MCF 10A (cell line): ENCODE data around the gene OPCML. TPM values are rescaled to one million over a fixed set of nuclear protein-coding genes. Genes with fewer than 3 reads are reported as not detected.

Experiments used
- BruUV-seq: library from RNA; stranded (reverse); fragments of 400-500 nt; replicated peaks from 2 replicates; lab custom pipeline; 2021; lab: Mats Ljungman, UMichigan
- CTCF ChIA-PET: fragments of 300-600 bp; sonication (Branson Sonifier 250); formaldehyde crosslinking; extraction: SDS; loops from one replicate; lab custom pipeline; 2021; ENCODE audit warnings: antibody characterized with exemption, inconsistent platforms; lab: Yijun Ruan, JAX
- POLR2A ChIA-PET: fragments of 300-600, 350-650 bp; sonication (Branson Sonifier 250); formaldehyde crosslinking; extraction: SDS; loops from one replicate; lab custom pipeline; 2020; ENCODE audit warnings: antibody characterized with exemption, inconsistent platforms; lab: Yijun Ruan, JAX
- DNase-seq: peaks from one replicate; pipeline ENCODE4 v3.0.0-alpha.2; 2018; ENCODE audit not compliant: unreplicated experiment
- H3K27ac Mint-ChIP-seq: one replicate; pipeline ENCODE4 v1.8.0; 2022; ENCODE audit warnings: mild to moderate bottlenecking, low read depth, mixed read lengths; ENCODE audit not compliant: unreplicated experiment
- H3K27me3 Mint-ChIP-seq: one replicate; pipeline ENCODE4 v1.8.0; 2022; ENCODE audit warnings: mixed read lengths; ENCODE audit not compliant: insufficient read depth, unreplicated experiment
- H3K36me3 Mint-ChIP-seq: one replicate; pipeline ENCODE4 v1.8.0; 2022; ENCODE audit warnings: mild to moderate bottlenecking, moderate library complexity, mixed read lengths; ENCODE audit not compliant: insufficient read depth, unreplicated experiment
- H3K4me1 Mint-ChIP-seq: one replicate; pipeline ENCODE4 v1.8.0; 2022; ENCODE audit warnings: mixed read lengths; ENCODE audit not compliant: insufficient read depth, unreplicated experiment
- H3K4me3 Mint-ChIP-seq: one replicate; pipeline ENCODE4 v1.8.0; 2022; ENCODE audit warnings: mild to moderate bottlenecking, moderate library complexity, mixed read lengths; ENCODE audit not compliant: unreplicated experiment
- H3K9me3 Mint-ChIP-seq: one replicate; pipeline ENCODE4 v1.8.0; 2022; ENCODE audit warnings: mixed read lengths; ENCODE audit not compliant: unreplicated experiment
- CTCF ChIP-seq: fragments of 200-600 bp; IDR thresholded peaks from one replicate; pipeline ENCODE4 v1.8.0; 2022; ENCODE audit warnings: antibody characterized with exemption, mild to moderate bottlenecking; ENCODE audit not compliant: unreplicated experiment
- intact Hi-C: fragments of 100-400 bp; cut with micrococcal nuclease; formaldehyde crosslinking; loops from 2 replicates; pipeline ENCODE4 v1.14.1; 2022
- total RNA-seq: library from RNA; stranded (reverse); gene quantifications from 2 replicates; pipeline ENCODE4 v1.2.3, GENCODE V29; 2022

The OPCML gene
- total RNA-seq, 1 experiment from 2014 or later: not detected

- H3K36me3 Mint-ChIP-seq: no peaks in the 10 kb centered on the region
- peaks cover 32% of the 10 kb centered on the region for H3K9me3 Mint-ChIP-seq
- intact Hi-C loops: no loop called here
- DNase-seq: no peak
- POLR2A ChIA-PET: no interaction called here
- BruUV-seq: no TSS peak
- H3K4me1 Mint-ChIP-seq: no peaks in the 10 kb centered on the region
- no peak overlapping the region for H3K27ac Mint-ChIP-seq
- no peak overlapping the region for H3K4me3 Mint-ChIP-seq
- CTCF ChIA-PET: no interaction called here
- H3K27me3 Mint-ChIP-seq: no peaks in the 10 kb centered on the region
- TF ChIP-seq CTCF: no peak
Measured at GRCh38 chr11:133479209-133479608, 53.1 kb downstream of the OPCML start.

- intact Hi-C loops: no loop called here
- Mint-ChIP-seq H3K27ac (no peak overlapping the region), H3K4me3 (no peak overlapping the region), H3K27me3 (no peaks in the 10 kb centered on the region), H3K4me1 (no peaks in the 10 kb centered on the region), H3K36me3 (no peaks in the 10 kb centered on the region), H3K9me3 (peaks cover 17% of the 10 kb centered on the region)
- TF ChIP-seq CTCF: no peak
- no peak for DNase-seq
- ChIA-PET POLR2A (no interaction called here), CTCF (interaction anchor here (0.8 kb wide), 1 partner anchor 1120 kb away, joined by 3 read pairs; no protein-coding TSS in a partner anchor)
- BruUV-seq: no TSS peak
Measured at GRCh38 chr11:133477251-133477625, 55.1 kb downstream of the OPCML start.

- ChIA-PET POLR2A (no interaction called here), CTCF (interaction anchor here (0.8 kb wide), 1 partner anchor 1120 kb away, joined by 3 read pairs; no protein-coding TSS in a partner anchor)
- no peak for DNase-seq
- no peak overlapping the region for H3K4me3 Mint-ChIP-seq
- peaks cover 17% of the 10 kb centered on the region for H3K9me3 Mint-ChIP-seq
- no peaks in the 10 kb centered on the region for H3K36me3 Mint-ChIP-seq
- H3K27me3 Mint-ChIP-seq: no peaks in the 10 kb centered on the region
- no TSS peak for BruUV-seq
- intact Hi-C loops: no loop called here
- H3K27ac Mint-ChIP-seq: no peak overlapping the region
- TF ChIP-seq CTCF: no peak
- no peaks in the 10 kb centered on the region for H3K4me1 Mint-ChIP-seq
Measured at GRCh38 chr11:133476570-133477250, 55.6 kb downstream of the OPCML start.

DNA sequence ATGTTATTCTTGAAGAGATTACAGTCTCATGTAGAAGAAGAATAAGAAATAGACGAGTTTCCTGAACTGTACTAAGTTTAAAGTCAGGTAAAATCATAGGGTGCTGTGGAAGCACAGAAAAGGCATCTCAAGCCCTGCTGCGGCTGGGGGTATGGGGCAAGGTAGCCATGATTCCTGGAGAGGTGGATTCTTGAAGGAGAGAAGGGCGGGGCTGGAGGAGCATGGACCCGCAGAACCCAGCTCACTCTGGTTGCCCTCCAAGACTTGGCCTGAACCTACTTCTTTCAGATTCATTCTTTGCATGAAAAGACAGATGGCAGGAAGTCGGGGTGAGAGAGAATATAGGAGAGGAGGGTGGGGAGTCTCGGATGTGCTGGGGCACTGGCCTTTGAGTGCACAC is 57.8 kb downstream of the OPCML start:
- intact Hi-C loops: no loop called here
- no peak for TF ChIP-seq CTCF
- Mint-ChIP-seq H3K9me3 (peaks cover 19% of the 10 kb centered on the region), H3K27me3 (no peaks in the 10 kb centered on the region), H3K4me1 (no peaks in the 10 kb centered on the region), H3K4me3 (no peak overlapping the region), H3K36me3 (no peaks in the 10 kb centered on the region), H3K27ac (no peak overlapping the region)
- no TSS peak for BruUV-seq
- ChIA-PET POLR2A (no interaction called here), CTCF (no interaction called here)
- DNase-seq: no peak
